Stimulated activated CD8-positive, alpha-beta memory T cell treated with anti-CD3 and anti-CD28 coated beads, Interleukin-4, amount 100 ng/mL, for 4 hours (primary cell): ENCODE results near the gene KRT15.
"Not testable (repeated sequence)": the region's sequence is repeated elsewhere in the genome, so short reads cannot be mapped to it uniquely, and the experiment has no call there.

ENCODE experiments used
- DNase-seq, 2 donors: peaks; one replicate each; pipeline ENCODE4 v3.0.0-alpha.2; 2020; ENCODE audit warnings: low read depth in 2 of 2, low spot score in 1 of 2

Gene KRT15

GRCh38 chr17:41544935-41545334, 26.2 kb upstream of the KRT15 start:
- DNase-seq, result no peak

DNA sequence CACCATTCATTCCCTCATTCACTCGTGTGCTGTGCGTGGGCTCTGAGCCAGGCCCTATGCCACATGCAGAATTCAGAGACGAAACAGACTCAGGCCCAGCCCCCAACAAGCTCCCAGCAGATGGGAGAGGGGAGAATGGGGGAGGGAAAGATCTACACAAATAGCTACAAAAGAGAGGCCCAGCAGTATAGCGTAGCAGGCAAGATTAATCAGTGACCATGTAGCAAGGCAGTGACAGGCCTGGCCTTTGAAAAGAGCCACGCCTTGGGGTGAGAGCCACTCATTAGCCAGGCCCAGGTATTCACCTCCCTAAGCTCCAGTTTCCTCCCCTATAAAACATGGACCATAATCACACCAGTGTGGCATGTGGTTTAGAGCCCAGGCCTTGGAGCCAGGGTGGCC, 25.8 kb upstream of the KRT15 start:
- no peak for DNase-seq

GRCh38 chr17:41542786-41543185, 24.1 kb upstream of the KRT15 start:
- DNase-seq, result not testable (repeated sequence)

DNA sequence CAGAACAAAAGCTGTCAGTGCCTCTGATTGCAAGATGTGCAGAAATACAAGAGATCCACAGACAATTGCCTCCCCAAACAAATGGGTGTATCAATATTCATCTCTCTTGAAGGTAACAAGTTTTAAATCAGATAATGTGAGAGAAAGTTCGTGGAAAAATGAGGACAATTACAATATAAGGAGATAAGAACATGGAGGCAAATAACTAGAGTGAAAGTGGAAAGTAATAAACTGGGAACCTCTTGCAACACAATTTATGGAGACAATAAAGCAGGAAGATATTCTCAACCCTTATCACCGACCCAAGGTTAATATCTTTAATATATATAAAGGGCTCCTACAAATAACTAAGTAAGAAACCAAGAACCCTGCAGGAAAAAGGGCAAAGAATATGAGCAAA, 23.7 kb upstream of the KRT15 start:
- DNase-seq, result no peak

DNA sequence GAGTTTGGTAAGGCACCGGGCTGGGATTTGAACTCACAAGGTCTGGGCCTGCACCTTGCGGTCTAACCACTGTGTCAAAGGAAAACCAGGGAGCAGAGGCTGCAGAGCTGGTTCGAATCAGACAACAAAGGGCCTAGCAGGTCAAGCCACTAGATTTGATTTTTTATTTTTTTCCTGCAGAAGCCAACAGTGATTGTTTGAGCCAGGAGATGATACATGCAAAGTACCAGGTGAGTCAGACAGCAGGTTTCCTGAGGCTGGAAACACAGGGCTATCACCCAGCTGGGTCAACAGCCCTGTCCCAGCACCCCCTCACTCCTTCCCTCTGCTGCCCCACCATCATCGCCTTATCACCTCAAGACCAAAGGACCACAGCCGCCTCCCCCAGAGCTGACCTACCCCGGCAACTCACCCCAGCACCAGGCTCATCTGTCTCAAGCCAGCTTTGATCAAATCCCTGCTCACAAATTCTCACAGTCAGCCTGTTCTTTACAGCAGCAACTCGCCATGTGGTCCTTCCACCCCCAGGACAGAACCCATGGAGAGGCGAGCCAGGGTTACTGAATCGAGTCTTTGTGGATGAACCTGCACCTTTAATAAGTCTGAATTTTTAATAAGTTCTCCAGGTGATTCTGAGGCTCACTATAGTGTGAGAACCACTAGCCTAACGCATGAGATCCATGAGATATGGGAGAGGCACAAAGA, 22.4 kb upstream of the KRT15 start:
- DNase-seq, result no peak

GRCh38 chr17:41539979-41540701, 21.4 kb upstream of the KRT15 start:
- DNase-seq, result no peak

GRCh38 chr17:41539071-41539492, 20.4 kb upstream of the KRT15 start:
- no peak for DNase-seq

DNA sequence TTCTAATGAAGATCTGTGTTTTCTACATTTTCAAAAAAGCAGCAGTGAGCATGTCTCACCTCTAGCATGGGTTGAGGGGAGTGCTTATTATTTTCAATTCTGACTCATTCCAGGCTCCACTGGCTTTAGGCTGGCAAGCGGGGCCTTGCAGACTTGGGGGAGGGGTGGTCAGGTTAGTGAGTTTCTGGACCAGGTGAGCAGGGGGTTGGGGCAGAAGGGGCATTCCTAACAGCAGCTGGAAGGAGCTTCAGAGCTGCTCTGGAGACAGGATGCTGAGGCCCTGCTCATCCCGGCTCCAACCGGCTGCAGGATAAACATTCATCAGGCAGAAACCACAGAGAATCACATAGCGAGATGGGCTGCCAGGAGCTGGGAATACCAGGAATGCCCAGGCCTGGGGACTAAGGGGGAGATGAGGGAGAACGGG, 19.9 kb upstream of the KRT15 start:
- no peak for DNase-seq

GRCh38 chr17:41537990-41538389, 19.3 kb upstream of the KRT15 start:
- DNase-seq, result no peak

DNA sequence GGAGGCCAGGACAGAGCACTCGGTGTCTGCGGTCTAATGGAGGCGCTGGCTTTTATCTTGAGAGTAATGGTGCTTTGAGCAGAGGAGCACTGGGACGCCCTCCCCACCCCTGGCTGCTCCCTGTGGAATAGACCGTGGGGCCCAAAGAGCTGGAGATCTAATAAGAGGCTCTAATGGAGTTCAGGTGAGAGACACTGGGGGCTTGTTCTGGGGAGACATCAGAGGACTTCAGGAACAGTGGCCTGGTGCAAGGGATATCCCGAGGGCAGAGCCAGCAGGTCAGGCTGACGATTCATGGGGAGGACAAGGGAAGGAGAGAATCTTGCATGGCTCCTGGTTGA, 18.9 kb upstream of the KRT15 start:
- no peak for DNase-seq

DNA sequence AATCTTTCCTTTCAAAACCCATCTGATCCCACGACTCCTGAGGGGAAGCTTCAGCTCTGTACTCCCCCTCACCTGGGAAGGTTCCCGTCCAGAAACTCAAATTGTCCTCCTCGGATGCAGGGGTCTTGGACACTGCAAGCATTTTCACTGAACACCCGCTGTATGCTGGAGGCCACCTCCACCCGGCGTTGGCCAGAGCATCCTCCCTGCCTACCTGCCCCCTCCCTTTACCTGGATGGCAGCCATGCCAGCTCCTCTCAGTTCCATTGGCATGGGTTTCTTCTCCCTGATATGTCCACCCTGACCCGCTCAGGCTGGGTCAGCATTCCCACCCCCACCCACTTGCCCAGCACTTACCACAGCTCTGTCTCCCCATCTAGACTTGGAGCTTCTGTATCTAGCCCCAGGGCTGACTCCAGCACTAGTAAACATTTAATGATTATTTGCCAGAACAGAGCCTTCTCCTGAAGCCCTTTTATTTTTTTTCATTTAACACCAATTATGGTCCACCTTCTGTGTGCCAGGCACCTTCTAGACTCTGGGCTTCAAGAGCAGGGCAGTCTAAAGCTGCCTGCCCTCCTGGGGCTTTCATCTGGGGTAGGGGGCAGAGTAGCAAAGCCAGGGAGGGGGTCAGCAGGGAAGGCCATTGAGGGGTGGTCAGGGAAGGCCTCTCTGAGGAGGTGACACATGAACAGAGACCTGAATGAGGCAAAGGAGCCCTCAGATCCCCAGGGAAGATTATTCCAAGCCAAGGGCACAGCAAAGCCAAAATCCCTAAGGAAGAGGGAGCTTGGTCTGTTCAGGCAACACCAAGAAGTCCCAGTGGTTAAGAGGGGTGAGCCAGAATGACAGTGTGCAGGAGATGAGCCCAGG, 18.3 kb upstream of the KRT15 start:
- DNase-seq, result no peak

- no peak for DNase-seq
Measured at GRCh38 chr17:41535764-41536481, 17.2 kb upstream of the KRT15 start.

GRCh38 chr17:41534899-41535546, 16.3 kb upstream of the KRT15 start:
- DNase-seq, result no peak

GRCh38 chr17:41533613-41534012, 14.9 kb upstream of the KRT15 start:
- no peak for DNase-seq

DNA sequence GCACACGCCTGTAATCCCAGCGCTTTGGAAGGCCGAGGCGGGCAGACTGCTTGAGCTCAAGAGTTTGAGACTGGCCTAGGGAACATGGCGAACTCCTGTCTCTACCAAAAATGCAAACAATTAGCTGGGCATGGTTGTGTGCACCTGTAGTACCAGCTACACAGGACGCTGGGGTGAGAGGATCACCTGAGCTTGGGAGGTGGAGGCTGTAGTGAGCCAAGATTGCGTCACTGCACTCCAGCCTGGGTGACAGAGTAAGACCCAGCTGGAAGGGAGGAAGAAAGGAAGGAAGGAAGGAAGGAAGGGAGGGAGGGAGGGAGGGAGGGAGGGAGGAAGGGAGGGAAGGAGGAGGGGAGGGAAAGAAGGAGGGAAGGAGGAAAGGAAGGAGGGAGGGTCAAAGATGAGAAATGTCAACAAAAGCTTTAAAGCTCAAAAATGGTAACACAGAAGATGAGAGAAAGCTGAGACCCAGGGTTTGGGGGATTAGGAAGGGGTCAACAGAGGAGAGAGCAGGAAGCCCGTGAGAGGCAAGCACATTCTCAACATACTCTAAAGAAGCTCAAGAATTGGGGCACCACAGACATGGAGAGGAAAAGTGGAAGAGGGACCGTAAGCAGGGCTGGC, 14.4 kb upstream of the KRT15 start:
- no peak for DNase-seq

DNA sequence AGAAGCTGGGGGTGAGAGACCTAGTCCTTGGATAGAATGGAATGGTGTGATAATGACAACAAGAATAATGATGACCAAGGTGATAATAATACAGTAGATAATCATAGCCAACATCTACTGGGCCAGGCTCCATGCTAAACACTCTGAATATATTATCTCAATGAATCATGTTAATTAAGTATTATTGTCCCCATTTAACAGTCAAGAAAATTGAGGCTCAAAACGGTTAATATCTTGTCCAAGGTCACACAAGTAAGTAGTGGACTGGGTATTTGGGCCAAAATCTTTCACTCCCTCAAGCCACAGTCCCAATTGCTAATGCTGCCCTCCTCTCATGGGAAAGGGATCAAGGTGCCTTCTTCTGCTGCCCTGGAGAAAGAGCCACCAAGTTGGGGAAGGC, 13.3 kb upstream of the KRT15 start:
- DNase-seq, result no peak

DNA sequence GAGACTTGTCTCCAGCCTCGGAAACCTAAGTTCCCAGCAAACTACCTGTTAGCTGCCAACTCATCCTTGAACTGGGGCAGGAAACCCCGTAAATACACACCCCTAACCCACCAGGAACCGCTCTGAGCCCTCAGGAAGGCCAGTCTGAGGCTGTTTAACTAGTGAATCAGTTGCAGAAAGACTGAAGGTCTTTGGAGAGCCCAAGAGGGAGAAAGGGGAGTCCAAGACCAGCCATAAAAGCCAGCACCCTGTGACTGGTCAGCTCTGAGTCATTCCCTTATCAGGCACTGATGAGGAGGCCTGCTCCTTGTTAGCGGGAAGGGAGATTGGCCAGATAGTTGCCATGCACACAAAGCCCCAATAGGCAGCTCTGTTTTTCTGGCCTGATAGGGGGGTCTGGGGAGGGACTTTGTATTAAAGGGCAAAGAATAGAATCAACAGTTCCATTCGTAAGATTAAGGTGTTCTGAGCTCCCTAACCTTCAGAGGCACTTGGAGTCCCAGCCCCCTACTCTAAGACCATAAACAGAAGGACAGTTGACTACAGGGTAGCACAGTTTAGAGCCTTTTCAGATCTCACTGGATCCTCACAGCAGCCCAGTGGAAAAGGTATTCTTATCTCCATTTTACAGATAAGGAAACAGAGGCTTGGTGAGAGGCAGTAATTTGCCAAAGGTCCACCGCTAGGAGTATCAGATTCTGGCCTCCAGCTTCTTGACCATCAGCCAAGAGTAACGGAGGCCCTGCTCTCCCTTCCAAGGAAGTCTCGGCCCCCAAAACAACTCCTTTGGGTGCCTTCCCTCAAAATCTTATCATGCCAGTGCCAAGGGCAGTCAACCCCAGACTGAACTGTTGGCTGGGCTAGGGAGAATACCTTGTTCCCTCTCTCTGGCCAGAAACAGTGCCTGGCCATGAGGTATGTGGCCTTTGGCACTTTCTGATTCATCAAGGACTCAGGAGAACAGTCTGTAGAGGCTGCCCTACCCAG, 11.7 kb upstream of the KRT15 start:
- DNase-seq, result no peak

- DNase-seq, result no peak
Measured at GRCh38 chr17:41529491-41529915, 10.8 kb upstream of the KRT15 start.

DNA sequence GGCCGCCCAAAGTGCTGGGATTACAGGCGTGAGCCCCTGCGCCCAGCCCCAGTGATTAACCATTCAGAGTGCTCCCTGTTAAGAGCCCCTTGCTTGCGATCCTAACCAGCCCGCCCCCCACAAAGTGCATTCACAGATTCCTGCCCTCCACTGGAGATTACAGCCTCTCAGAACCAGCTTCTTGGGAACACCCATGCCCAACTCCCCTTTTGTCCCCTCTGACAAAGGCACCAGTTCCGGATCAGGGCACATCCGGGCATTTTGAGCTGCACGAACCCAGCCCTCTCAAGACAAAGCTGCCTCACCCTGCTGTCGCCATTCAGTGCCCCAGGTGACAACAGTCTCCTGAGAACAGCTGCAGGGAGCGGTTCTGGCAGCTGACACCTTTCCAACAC, 10.3 kb upstream of the KRT15 start:
- DNase-seq, result no peak
